ENCODE measurements around the gene ASTN2. TPM values are rescaled to one million over a fixed set of nuclear protein-coding genes. Genes with fewer than 3 reads are reported as not detected.

Gene ASTN2
- total and polyA plus RNA-seq, 2 experiments from 2014 or later, result 7.0 to 24.6 TPM

GRCh38 chr9:116668970-116669695, 745.7 kb downstream of the ASTN2 start:
- Histone ChIP-seq H3F3A (replicated peaks; ENCODE audit: low read depth) (no peaks in the 10 kb centered on the region), H3K27ac (ENCODE audit: low read depth) (no peak overlapping the region), H3K79me2 (replicated peaks; ENCODE audit: insufficient read depth) (no peaks in the 10 kb centered on the region), H3K4me1 (ENCODE audit: insufficient read depth) (no peaks in the 10 kb centered on the region), H3K4me3 (no peak overlapping the region), H3K4me2 (no peak overlapping the region), H3K9me2 (ENCODE audit: insufficient read depth) (no peaks in the 10 kb centered on the region; the same call in 1 of the 2 replicates), H3K36me3 (ENCODE audit: insufficient read depth) (peaks cover 4% of the 10 kb centered on the region; the same call in 1 of the 2 replicates), H2AFZ (no peak overlapping the region), H4K20me1 (replicated peaks; ENCODE audit: insufficient read depth) (0 out of 2 replicates have a peak, but pooled peaks cover 3% of the 10 kb centered on the region), H3K27me3 (ENCODE audit: insufficient read depth) (no peaks in the 10 kb centered on the region)
- Mint-ChIP-seq H3K9me3 (peaks cover 29% of the 10 kb centered on the region), H3K4me1 (no peaks in the 10 kb centered on the region), H3K4me3 (no peak overlapping the region), H3K27me3 (ENCODE audit: insufficient read depth, low read depth, poor library complexity) (no peaks in the 10 kb centered on the region), H3K27ac (no peak overlapping the region), H3K36me3 (ENCODE audit: low read depth) (peaks cover 32% of the 10 kb centered on the region)
- TF ChIP-seq NANOG (IDR thresholded peaks at IDR 0.05; ENCODE audit: borderline replicate concordance), result no peak
- no peak for TF ChIP-seq CREB1 (CRISPR knock-in tag; IDR thresholded peaks at IDR 0.05; ENCODE audit: low read depth)
- no peak for TF ChIP-seq EZH2phosphoT487 (IDR thresholded peaks at IDR 0.05; ENCODE audit: unreplicated experiment)
- TF ChIP-seq JUNB (IDR thresholded peaks at IDR 0.05; ENCODE audit: unreplicated experiment), result no peak
- no peak for TF ChIP-seq EZH2 (IDR thresholded peaks at IDR 0.05; ENCODE audit: low read depth, unreplicated experiment)
- no peak for TF ChIP-seq POLR2AphosphoS5 (IDR thresholded peaks at IDR 0.05; ENCODE audit: low read depth)
- no peak for TF ChIP-seq CTCF (conservative IDR thresholded peaks at IDR 0.05; ENCODE audit: low read depth in 2 of 2)
- TF ChIP-seq ETS1 (IDR thresholded peaks at IDR 0.05), result no peak
- TF ChIP-seq REST (IDR thresholded peaks at IDR 0.05; ENCODE audit: unreplicated experiment), result no peak
- no peak for TF ChIP-seq ZNF114 (CRISPR knock-in tag; IDR thresholded peaks at IDR 0.05)
- no peak for TF ChIP-seq ZNF331 (CRISPR knock-in tag; IDR thresholded peaks at IDR 0.05; ENCODE audit: low read depth)
- ATAC-seq (no peak), DNase-seq (ENCODE audit: low spot score) (no peak)

All from GM23338 (cell line).